Transverse colon (tissue), 4 donors: ENCODE results near the gene RGSL1. TPM values are rescaled to one million over a fixed set of nuclear protein-coding genes. Genes with fewer than 3 reads are reported as not detected.

Experiments
- DNase-seq: peaks from one replicate; pipeline ENCODE4 v3.0.0-alpha.2; 2019
- H3K27ac ChIP-seq, 4 donors: fragments of 200-600 bp; sonication (generic); 2 replicates each; pipeline ENCODE4 v1.5.1; 2016 to 2018; ENCODE audit warnings: inconsistent platforms in 4 of 4
- H3K27me3 ChIP-seq: fragments of 200-600 bp; sonication (generic); 2 replicates; pipeline ENCODE4 v1.5.1; 2017; ENCODE audit warnings: inconsistent platforms
- H3K36me3 ChIP-seq, 4 donors: fragments of 200-600 bp; sonication (generic); 2 replicates each; pipeline ENCODE4 v1.5.1; 2017 to 2019; ENCODE audit warnings: inconsistent platforms in 4 of 4
- H3K4me1 ChIP-seq, 4 donors: fragments of 200-600 bp; sonication (generic); 2 replicates each; pipeline ENCODE4 v1.5.1; 2017 to 2020; ENCODE audit warnings: inconsistent platforms in 4 of 4
- H3K4me3 ChIP-seq, 4 donors: fragments of 200-600 bp; sonication (generic); 1 replicate in 1 of 4; 2 replicates in 3 of 4; pipeline versions ENCODE4 v1.5.1 to v1.6.1; 2017 to 2019; ENCODE audit warnings: inconsistent platforms in 4 of 4
- H3K9me3 ChIP-seq, 2 donors: fragments of 200-600 bp; sonication (generic); 2 replicates each; pipeline ENCODE4 v1.5.1; 2017 to 2019; ENCODE audit warnings: inconsistent platforms in 2 of 2
- EP300 ChIP-seq: sonication (generic); formaldehyde crosslinking; IDR thresholded peaks from one replicate; pipeline ENCODE4 v1.6.1; 2017; ENCODE audit warnings: antibody characterized with exemption, low read depth
- POLR2A ChIP-seq: fragments of 450-650 bp; IDR thresholded peaks from one replicate; pipeline ENCODE4 v1.6.1; 2016; ENCODE audit warnings: antibody characterized with exemption, mild to moderate bottlenecking, moderate library complexity
- POLR2AphosphoS5 ChIP-seq, 3 donors: sonication (generic); formaldehyde crosslinking; IDR thresholded peaks; one replicate each; pipeline ENCODE4 v1.6.1; 2016; ENCODE audit warnings: antibody characterized with exemption in 3 of 3
- whole genome bisulfite sequencing, 2 donors: methylation state at CpG; one replicate each; pipeline ENCODE4 v1.1.5; 2018; ENCODE audit warnings: low coverage in 1 of 2; 5-methylcytosine and 5-hydroxymethylcytosine counted together
- in situ Hi-C, 4 donors: fragments of 200-750 bp; cut with MboI; loops; one replicate each; pipeline versions ENCODE4 v1.15.0 to v1.15.1; 2017; ENCODE audit warnings: low sequenced_read_pairs in 3 of 4, low pct_ligation_motif_present in 1 of 4, low pct_unique_long_range_greater_than_20kb in 1 of 4
- intact Hi-C: fragments of 100-400 bp; cut with DNase I; formaldehyde crosslinking; loops from one replicate; pipeline ENCODE4 v1.15.1; 2023; ENCODE audit warnings: low total_unique reads
- total RNA-seq, 4 donors: library from RNA; depleted of rRNA; stranded (reverse); fragments of >200 nt; gene quantifications; one replicate each; pipeline ENCODE4 v1.1.0, GENCODE V29; 2016
- TF ChIP-seq, protein P1 (sequence below), 5 experiments: fragments of 200-600 bp in 3 of 5; fragments of 450-650 bp in 2 of 5; sonication (generic) in 3 of 5; IDR thresholded peaks; 1 replicate in 2 of 5; 2 replicates in 3 of 5; pipeline ENCODE4 v1.5.1; 2016 to 2017; ENCODE audit warnings: antibody characterized with exemption in 5 of 5, inconsistent platforms in 3 of 5, mild to moderate bottlenecking in 2 of 5, moderate library complexity in 1 of 5

RGSL1 gene
- total RNA-seq, 4 donors from 2014 or later: not detected

DNA sequence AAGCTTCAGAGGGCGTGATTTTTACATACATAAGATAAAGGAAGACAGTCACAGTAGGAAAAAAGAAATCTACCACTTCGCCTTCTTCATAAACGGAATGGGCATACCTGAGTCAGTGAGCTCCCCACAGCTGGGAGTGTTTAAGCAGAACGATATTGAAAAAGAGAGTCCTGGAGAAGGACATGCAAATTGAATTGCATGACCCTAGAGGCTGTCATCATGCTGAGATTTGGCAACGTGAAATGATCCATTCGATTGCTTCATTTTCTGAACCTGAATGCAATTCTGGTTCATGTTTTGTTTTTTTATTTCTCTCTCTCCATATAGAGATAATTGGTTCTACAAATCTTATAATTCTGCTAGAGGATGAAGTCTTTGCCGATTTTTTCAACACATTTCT lies 3.7 kb downstream of the RGSL1 start:
- WGBS, 2 donors: 71 to 82% methylated on average over 7 of the region's 7 CpGs
- no peaks in the 10 kb centered on the region for H3K27me3 ChIP-seq
- no peaks in the 10 kb centered on the region for H3K4me1 ChIP-seq
- no peak overlapping the region for H3K4me3 ChIP-seq
- no peak overlapping the region for H3K27ac ChIP-seq
- intact Hi-C loops (no loop called here), in situ Hi-C loops (loop anchor here in 1 of 4 donors (25.0 kb wide), 1 partner anchor 334 kb away; the partner anchor contains the start of gene NPL)
- no peaks in the 10 kb centered on the region for H3K9me3 ChIP-seq
- no peak for DNase-seq
- no peak for TF ChIP-seq POLR2A
- TF ChIP-seq, protein P1, sequence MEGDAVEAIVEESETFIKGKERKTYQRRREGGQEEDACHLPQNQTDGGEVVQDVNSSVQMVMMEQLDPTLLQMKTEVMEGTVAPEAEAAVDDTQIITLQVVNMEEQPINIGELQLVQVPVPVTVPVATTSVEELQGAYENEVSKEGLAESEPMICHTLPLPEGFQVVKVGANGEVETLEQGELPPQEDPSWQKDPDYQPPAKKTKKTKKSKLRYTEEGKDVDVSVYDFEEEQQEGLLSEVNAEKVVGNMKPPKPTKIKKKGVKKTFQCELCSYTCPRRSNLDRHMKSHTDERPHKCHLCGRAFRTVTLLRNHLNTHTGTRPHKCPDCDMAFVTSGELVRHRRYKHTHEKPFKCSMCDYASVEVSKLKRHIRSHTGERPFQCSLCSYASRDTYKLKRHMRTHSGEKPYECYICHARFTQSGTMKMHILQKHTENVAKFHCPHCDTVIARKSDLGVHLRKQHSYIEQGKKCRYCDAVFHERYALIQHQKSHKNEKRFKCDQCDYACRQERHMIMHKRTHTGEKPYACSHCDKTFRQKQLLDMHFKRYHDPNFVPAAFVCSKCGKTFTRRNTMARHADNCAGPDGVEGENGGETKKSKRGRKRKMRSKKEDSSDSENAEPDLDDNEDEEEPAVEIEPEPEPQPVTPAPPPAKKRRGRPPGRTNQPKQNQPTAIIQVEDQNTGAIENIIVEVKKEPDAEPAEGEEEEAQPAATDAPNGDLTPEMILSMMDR (IDR thresholded peaks at IDR 0.05): no peak
- TF ChIP-seq POLR2AphosphoS5 (IDR thresholded peaks at IDR 0.05): no peak
- no peak for TF ChIP-seq EP300
- no peaks in the 10 kb centered on the region for H3K36me3 ChIP-seq

DNA sequence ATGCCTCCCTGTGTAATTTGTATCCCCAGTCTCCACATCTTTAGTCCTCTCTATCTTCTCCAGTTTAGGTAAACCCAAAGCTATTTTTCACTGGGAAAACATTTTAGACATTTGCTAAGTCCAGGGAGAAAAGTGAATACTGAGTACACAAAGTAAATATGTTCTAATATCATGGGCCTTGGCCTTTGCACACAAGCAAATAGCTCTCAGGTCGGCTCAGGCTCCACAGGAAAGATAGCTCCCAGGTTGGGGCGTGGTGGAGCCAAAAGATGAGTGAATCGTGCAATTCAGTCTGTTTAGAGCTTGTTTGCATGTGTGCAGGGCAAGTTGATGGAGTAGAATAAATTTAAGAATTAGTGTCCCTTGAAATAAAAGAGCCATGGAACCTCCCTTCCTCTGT lies 7.9 kb downstream of the RGSL1 start:
- Histone ChIP-seq H3K9me3 (no peaks in the 10 kb centered on the region), H3K4me1 (no peaks in the 10 kb centered on the region), H3K36me3 (no peaks in the 10 kb centered on the region), H3K27me3 (no peaks in the 10 kb centered on the region), H3K4me3 (no peak overlapping the region), H3K27ac (no peak overlapping the region)
- 41 to 64% methylated on average over 3 of the region's 3 CpGs for WGBS, 2 donors
- TF ChIP-seq POLR2AphosphoS5 (IDR thresholded peaks at IDR 0.05) (no peak), EP300 (no peak)
- DNase-seq: no peak
- in situ Hi-C loops (loop anchor here in 1 of 4 donors (25.0 kb wide), 1 partner anchor 329 kb away; the partner anchor contains the start of gene NPL), intact Hi-C loops (no loop called here)

DNA sequence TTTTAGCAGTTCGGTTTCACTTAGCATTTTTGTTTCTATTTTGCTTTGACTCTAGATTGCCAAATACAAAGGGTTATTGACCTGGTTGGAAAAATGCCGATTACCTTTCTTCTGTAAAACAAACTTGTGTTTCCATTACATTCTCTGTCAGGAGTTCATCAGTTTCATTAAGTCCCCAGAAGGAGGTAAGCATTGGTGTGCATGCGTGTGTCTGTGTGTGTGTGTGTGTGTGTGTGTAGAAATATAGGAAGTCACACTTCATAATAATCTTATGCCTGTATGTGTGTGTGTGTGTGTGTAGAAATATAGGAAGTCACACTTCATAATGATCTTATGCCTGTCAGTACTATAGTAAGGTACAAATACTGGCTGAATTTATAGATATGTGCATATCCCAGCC lies 10.0 kb downstream of the RGSL1 start:
- Histone ChIP-seq H3K9me3 (peaks cover 0 to 5% of the 10 kb centered on the region in 2 donors), H3K4me1 (no peaks in the 10 kb centered on the region), H3K36me3 (no peaks in the 10 kb centered on the region), H3K27ac (no peak overlapping the region), H3K27me3 (no peaks in the 10 kb centered on the region), H3K4me3 (no peak overlapping the region)
- no peak for DNase-seq
- in situ Hi-C loops: loop anchor here in 1 of 4 donors (25.0 kb wide), 1 partner anchor 327 kb away; the partner anchor contains the start of gene NPL
- TF ChIP-seq, protein P1 (IDR thresholded peaks at IDR 0.05): no peak
- TF ChIP-seq POLR2A (no peak), EP300 (no peak), POLR2AphosphoS5 (IDR thresholded peaks at IDR 0.05) (no peak)
- intact Hi-C loops: no loop called here
- 81% methylated on average over 3 of the region's 3 CpGs for WGBS, 2 donors

DNA sequence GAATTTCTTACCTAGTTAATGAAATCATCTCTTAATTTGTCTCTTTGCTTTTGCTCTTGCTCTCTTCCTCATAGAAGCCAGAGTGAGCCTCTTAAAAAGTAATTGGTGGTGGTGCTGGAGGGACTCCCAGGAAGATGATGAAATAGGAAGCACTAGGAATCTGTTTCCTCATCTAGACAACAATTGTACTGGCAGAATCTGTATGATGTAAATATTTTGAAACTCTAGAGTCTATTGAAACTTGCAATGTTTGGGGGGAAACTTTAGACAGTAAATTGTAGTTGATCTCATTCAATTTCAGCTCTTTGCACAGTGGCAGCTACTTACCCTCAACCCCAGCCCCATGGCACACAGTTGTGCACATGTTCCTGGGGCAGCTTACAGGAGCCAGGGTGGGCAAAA lies 10.6 kb downstream of the RGSL1 start:
- Histone ChIP-seq H3K36me3 (no peaks in the 10 kb centered on the region), H3K4me3 (no peak overlapping the region), H3K4me1 (no peaks in the 10 kb centered on the region), H3K27me3 (no peaks in the 10 kb centered on the region), H3K9me3 (peaks cover 0 to 5% of the 10 kb centered on the region in 2 donors), H3K27ac (no peak overlapping the region)
- intact Hi-C loops: no loop called here
- TF ChIP-seq EP300 (no peak), POLR2A (no peak), POLR2AphosphoS5 (IDR thresholded peaks at IDR 0.05) (no peak)
- TF ChIP-seq, protein P1 (IDR thresholded peaks at IDR 0.05): no peak
- in situ Hi-C loops: loop anchor here in 1 of 4 donors (25.0 kb wide), 1 partner anchor 327 kb away; the partner anchor contains the start of gene NPL
- DNase-seq: no peak

DNA sequence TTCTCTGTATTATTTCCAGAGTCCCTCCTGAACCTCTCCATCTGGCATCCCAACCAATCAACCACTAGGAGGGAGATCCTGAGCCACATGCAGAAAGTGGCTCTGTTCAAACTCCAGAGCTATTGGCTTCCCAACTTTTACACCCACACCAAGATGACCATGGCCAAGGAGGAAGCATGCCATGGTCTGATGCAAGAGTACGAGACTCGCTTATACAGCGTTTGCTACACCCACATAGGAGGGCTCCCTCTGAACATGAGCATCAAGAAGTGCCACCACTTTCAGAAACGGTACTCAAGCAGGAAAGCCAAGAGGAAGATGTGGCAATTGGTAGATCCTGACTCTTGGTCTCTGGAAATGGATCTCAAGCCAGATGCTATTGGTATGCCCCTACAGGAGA lies 23.6 kb downstream of the RGSL1 start:
- Histone ChIP-seq H3K27me3 (no peaks in the 10 kb centered on the region), H3K36me3 (no peaks in the 10 kb centered on the region), H3K4me3 (no peak overlapping the region), H3K9me3 (peaks cover 0 to 5% of the 10 kb centered on the region in 2 donors), H3K4me1 (no peaks in the 10 kb centered on the region), H3K27ac (no peak overlapping the region)
- no peak for DNase-seq
- intact Hi-C loops: no loop called here
- TF ChIP-seq POLR2AphosphoS5 (IDR thresholded peaks at IDR 0.05): no peak
- TF ChIP-seq, protein P1 (IDR thresholded peaks at IDR 0.05): no peak
- no peak for TF ChIP-seq POLR2A
- TF ChIP-seq EP300: no peak
- in situ Hi-C loops: loop anchor here in 1 of 4 donors (25.0 kb wide), 1 partner anchor 314 kb away; the partner anchor contains the start of gene NPL
- 79 to 97% methylated on average over 4 of the region's 4 CpGs for WGBS, 2 donors
